ENCODE data around the gene ELOVL7.

ELOVL7 gene

DNA sequence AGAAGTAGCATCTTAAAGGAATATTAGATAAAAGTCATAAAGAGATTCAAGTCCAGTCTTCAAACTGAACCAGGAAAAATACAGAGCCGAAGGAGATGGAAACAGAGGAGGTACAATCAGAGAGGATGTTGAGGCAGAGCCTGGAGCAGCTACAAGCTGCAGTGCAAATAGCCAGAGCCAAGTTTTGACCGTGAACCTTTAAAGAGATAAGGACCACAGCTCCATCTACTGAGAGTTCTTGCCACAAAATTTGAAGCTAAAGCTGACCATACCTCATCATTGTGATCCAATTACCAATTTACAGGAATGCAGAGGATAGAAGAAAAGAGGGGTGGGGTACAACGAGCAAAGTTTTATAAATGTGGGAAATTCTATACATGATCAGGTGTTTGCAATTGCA lies 133.7 kb downstream of the ELOVL7 start:
- no peak for DNase-seq (ENCODE audit: low spot score)
- TF ChIP-seq, protein P1, sequence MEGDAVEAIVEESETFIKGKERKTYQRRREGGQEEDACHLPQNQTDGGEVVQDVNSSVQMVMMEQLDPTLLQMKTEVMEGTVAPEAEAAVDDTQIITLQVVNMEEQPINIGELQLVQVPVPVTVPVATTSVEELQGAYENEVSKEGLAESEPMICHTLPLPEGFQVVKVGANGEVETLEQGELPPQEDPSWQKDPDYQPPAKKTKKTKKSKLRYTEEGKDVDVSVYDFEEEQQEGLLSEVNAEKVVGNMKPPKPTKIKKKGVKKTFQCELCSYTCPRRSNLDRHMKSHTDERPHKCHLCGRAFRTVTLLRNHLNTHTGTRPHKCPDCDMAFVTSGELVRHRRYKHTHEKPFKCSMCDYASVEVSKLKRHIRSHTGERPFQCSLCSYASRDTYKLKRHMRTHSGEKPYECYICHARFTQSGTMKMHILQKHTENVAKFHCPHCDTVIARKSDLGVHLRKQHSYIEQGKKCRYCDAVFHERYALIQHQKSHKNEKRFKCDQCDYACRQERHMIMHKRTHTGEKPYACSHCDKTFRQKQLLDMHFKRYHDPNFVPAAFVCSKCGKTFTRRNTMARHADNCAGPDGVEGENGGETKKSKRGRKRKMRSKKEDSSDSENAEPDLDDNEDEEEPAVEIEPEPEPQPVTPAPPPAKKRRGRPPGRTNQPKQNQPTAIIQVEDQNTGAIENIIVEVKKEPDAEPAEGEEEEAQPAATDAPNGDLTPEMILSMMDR (IDR thresholded peaks at IDR 0.05; ENCODE audit: borderline replicate concordance, control extremely low read depth, extremely low read depth, insufficient read depth, missing control alignments), result no peak
- in situ Hi-C loops (cut with MboI; ENCODE audit: low sequenced_read_pairs, unreplicated experiment), result no loop called here

DNA sequence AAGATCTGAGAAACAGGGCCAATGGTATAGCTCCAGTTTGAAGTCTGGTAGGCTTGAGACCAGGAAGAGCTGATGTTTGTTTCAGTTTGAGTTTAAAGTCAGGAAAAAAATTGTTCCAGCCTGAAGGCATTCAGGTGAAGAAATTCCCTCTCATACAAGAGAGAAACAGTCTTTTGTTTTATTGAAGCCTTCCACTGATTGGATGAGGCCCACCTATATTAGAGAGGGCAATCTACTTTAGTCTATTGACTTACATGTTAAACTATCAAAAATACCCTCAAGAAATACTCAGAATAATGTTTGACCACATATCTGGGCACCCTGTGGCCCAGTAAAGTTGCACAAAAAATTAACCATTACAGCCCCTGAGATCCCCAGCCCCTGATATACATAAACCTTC lies 138.9 kb downstream of the ELOVL7 start:
- in situ Hi-C loops (cut with MboI; ENCODE audit: low sequenced_read_pairs, unreplicated experiment), result no loop called here
- no peak for DNase-seq (ENCODE audit: low spot score)
- TF ChIP-seq, protein P1 (IDR thresholded peaks at IDR 0.05; ENCODE audit: borderline replicate concordance, control extremely low read depth, extremely low read depth, insufficient read depth, missing control alignments), result no peak

DNA sequence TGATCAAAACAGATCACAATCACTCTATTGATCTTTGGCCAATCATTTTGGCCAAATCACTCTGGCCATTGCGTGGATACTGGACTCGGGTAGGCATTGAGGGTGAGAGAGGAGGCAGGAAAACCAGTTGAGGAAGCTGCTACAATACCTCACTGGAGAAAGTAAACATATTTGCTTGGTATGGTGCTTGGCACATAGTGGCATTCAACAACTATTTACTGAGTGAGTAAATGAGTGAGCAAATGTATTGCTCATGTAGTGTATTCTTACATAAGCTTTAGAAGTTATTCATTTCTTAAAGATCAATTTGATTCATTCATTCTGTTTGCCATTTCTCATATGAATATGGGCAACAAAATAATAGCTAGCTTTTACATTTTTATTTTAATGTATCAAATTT lies 140.1 kb downstream of the ELOVL7 start:
- in situ Hi-C loops (cut with MboI; ENCODE audit: low sequenced_read_pairs, unreplicated experiment), result no loop called here
- DNase-seq (ENCODE audit: low spot score), result no peak
- TF ChIP-seq, protein P1 (IDR thresholded peaks at IDR 0.05; ENCODE audit: borderline replicate concordance, control extremely low read depth, extremely low read depth, insufficient read depth, missing control alignments), result no peak
